ACC112 (cell line): ENCODE results near the gene TNS1.
A peak's percentile ranks its signal among the peaks of the same experiment; 100 is the strongest.

ENCODE experiments used
- H2AFZ ChIP-seq: fragments of 200-600 bp; sonication (generic); one replicate; pipeline ENCODE4 v1.6.0; 2017; ENCODE audit warnings: antibody characterized with exemption, low read length; ENCODE audit not compliant: unreplicated experiment
- H3K27ac ChIP-seq: fragments of 200-600 bp; sonication (generic); 2 replicates; pipeline ENCODE4 v1.5.1; 2014; ENCODE audit warnings: low read depth, mild to moderate bottlenecking, antibody characterized with exemption, low read length, moderate library complexity
- H3K27me3 ChIP-seq: fragments of 200-600 bp; sonication (generic); 2 replicates; pipeline ENCODE4 v1.6.1; 2014; ENCODE audit warnings: mild to moderate bottlenecking, antibody characterized with exemption, low read length, moderate library complexity, mixed read lengths; ENCODE audit not compliant: insufficient read depth
- H3K36me3 ChIP-seq: fragments of 200-600 bp; sonication (generic); 2 replicates; pipeline ENCODE4 v1.6.1; 2016; ENCODE audit warnings: mild to moderate bottlenecking, antibody characterized with exemption, low read length, moderate library complexity, mixed read lengths; ENCODE audit not compliant: insufficient read depth
- H3K4me1 ChIP-seq: fragments of 200-600 bp; sonication (generic); one replicate; pipeline ENCODE4 v1.6.1; 2016; ENCODE audit warnings: low read length, mixed read lengths; ENCODE audit not compliant: insufficient read depth, unreplicated experiment, control insufficient read depth
- H3K4me3 ChIP-seq: fragments of 200-600 bp; sonication (generic); 2 replicates; pipeline ENCODE4 v1.5.1; 2014; ENCODE audit warnings: mild to moderate bottlenecking, low read depth, low read length
- H3K79me2 ChIP-seq: fragments of 200-600 bp; sonication (generic); one replicate; pipeline ENCODE4 v1.6.0; 2016; ENCODE audit warnings: low read length; ENCODE audit not compliant: control insufficient read depth, unreplicated experiment, insufficient read depth

The TNS1 gene

GRCh38 chr2:217756375-217757107 lies 246.3 kb downstream of the TNS1 start:
- H3K79me2 ChIP-seq = no peaks in the 10 kb centered on the region
- no peaks in the 10 kb centered on the region for H3K4me1 ChIP-seq
- no peak overlapping the region for H3K27ac ChIP-seq
- no peaks in the 10 kb centered on the region for H3K36me3 ChIP-seq
- H2AFZ ChIP-seq = peak overlapping the region; percentile 15
- no peaks in the 10 kb centered on the region for H3K27me3 ChIP-seq
- H3K4me3 ChIP-seq = peak overlapping the region; percentile 25; the same call in 1 of the 2 replicates

GRCh38 chr2:217755027-217755745 lies 247.6 kb downstream of the TNS1 start:
- Histone ChIP-seq H3K79me2 (no peaks in the 10 kb centered on the region), H3K4me1 (no peaks in the 10 kb centered on the region), H3K27me3 (no peaks in the 10 kb centered on the region), H3K27ac (no peak overlapping the region), H2AFZ (no peak overlapping the region), H3K4me3 (no peak overlapping the region), H3K36me3 (no peaks in the 10 kb centered on the region)

- H3K79me2 ChIP-seq = no peaks in the 10 kb centered on the region
- no peak overlapping the region for H3K27ac ChIP-seq
- no peaks in the 10 kb centered on the region for H3K27me3 ChIP-seq
- no peaks in the 10 kb centered on the region for H3K4me1 ChIP-seq
- no peak overlapping the region for H3K4me3 ChIP-seq
- no peaks in the 10 kb centered on the region for H3K36me3 ChIP-seq
- no peak overlapping the region for H2AFZ ChIP-seq
Observed at GRCh38 chr2:217753460-217754200, 249.2 kb downstream of the TNS1 start.

DNA sequence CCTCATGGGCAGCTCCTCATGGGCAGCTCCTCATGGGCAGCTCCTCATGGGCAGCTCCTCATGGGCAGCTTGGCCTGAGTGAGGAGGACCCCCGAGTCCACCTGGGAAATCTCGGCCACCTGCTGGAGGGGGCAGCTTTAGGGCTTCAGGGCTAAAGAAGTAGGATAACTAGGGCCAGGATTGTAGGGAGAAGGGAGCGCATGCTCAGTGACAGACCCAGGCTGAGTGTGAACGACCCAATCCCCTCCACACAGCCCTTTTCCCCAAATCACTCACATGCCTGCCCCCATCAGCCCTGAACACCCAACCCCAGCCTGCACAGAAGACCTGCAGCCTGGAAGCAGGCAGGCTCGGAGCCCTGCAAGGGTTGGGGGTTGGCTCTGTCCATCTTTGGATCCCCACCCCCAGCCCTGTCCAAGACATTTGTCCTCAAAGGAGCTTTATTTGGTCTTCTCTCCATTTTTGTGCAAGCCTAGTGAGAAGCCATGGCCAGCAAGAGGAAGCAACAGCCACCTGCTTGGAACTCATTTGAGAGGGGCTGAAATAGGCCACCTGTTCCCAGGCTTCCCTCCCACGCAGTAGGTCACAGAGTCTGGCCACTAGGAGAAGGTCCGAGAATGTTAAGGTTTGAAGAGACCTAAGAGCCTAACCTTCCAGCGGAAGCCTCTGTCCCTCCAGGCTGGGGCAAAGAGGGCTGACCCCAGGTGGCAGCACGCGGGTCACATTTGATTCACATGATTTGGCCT lies 249.9 kb downstream of the TNS1 start:
- Histone ChIP-seq H3K79me2 (no peaks in the 10 kb centered on the region), H3K4me3 (no peak overlapping the region)

GRCh38 chr2:217751952-217752351 lies 250.8 kb downstream of the TNS1 start:
- H3K4me1 ChIP-seq = peaks cover 4% of the 10 kb centered on the region
- no peaks in the 10 kb centered on the region for H3K79me2 ChIP-seq
- no peaks in the 10 kb centered on the region for H3K27me3 ChIP-seq
- no peak overlapping the region for H3K4me3 ChIP-seq
- H2AFZ ChIP-seq = no peak overlapping the region
- no peak overlapping the region for H3K27ac ChIP-seq
- no peaks in the 10 kb centered on the region for H3K36me3 ChIP-seq

More for the DNA sequence above, 249.9 kb downstream of the TNS1 start:
- H3K27me3 ChIP-seq = no peaks in the 10 kb centered on the region
- H3K36me3 ChIP-seq = no peaks in the 10 kb centered on the region
- no peaks in the 10 kb centered on the region for H3K4me1 ChIP-seq
- no peak overlapping the region for H2AFZ ChIP-seq
- no peak overlapping the region for H3K27ac ChIP-seq

DNA sequence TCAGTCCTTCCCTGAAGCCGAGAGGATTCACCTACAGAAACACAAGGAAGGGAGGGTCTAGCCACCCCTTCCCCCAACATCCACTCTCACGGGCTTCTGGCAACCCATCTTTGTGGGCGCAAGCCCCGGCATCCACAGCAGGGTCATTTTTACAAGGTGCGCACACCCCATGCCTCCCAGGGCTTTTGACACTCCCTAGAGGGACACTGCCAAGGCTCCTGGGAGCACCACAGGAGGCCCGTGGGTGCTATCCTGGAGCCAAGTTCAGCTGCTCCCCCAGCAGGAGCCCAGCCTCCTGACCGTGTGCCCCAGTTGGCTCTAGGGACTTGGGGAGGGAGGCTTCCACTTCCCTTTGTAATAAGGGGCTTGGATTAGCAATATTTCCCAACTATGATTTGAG lies 251.6 kb downstream of the TNS1 start:
- H3K4me1 ChIP-seq = peaks cover 8% of the 10 kb centered on the region
- H3K36me3 ChIP-seq = no peaks in the 10 kb centered on the region
- H3K79me2 ChIP-seq = no peaks in the 10 kb centered on the region
- no peak overlapping the region for H3K27ac ChIP-seq
- no peaks in the 10 kb centered on the region for H3K27me3 ChIP-seq
- no peak overlapping the region for H2AFZ ChIP-seq
- no peak overlapping the region for H3K4me3 ChIP-seq
